Right cardiac atrium (tissue), 5 donors: ENCODE measurements around the gene SLC40A1. TPM values are rescaled to one million over a fixed set of nuclear protein-coding genes. Genes with fewer than 3 reads are reported as not detected.

Experiments
- ATAC-seq, 2 donors: fragments of 200-7000 bp; cut with Tn5 transposase; one replicate each; pipeline versions ENCODE4 v1.8.0 to v1.9.1; 2020; ENCODE audit warnings: moderate library complexity in 2 of 2, mild to moderate bottlenecking in 1 of 2
- DNase-seq, 3 donors: peaks; one replicate each; pipeline ENCODE4 v3.0.0-alpha.2; 2020
- H3K27ac ChIP-seq: one replicate; pipeline ENCODE4 v1.5.1; 2013; ENCODE audit warnings: mild to moderate bottlenecking, low read length, control low read depth, moderate library complexity
- H3K27me3 ChIP-seq: one replicate; pipeline ENCODE4 v1.6.1; 2013; ENCODE audit not compliant: control insufficient read depth, insufficient read depth
- H3K4me1 ChIP-seq: one replicate; pipeline ENCODE4 v1.6.1; 2013; ENCODE audit warnings: low read length; ENCODE audit not compliant: control insufficient read depth, insufficient read depth
- H3K4me3 ChIP-seq: one replicate; pipeline ENCODE4 v1.5.1; 2013; ENCODE audit warnings: low read length, control low read depth
- H3K9me3 ChIP-seq: one replicate; pipeline ENCODE4 v1.6.1; 2013; ENCODE audit warnings: low read length; ENCODE audit not compliant: control insufficient read depth
- WGBS: extraction: QIAGEN DNeasy Blood & Tissue Kit; methylation state at CpG from one replicate; pipeline ENCODE4 v1.1.7; 2013; 5-methylcytosine and 5-hydroxymethylcytosine counted together
- intact Hi-C, 4 donors: fragments of 100-400 bp; cut with DNase I; formaldehyde crosslinking; loops; one replicate each; pipeline versions ENCODE4 v1.11.0 to v1.14.0; 2022 to 2023
- polyA plus RNA-seq: library from polyadenylated mRNA; stranded (reverse); fragments of 200-250 nt; gene quantifications from one replicate; pipeline ENCODE4 v1.2.3, GENCODE V29; 2013
- total RNA-seq, 4 donors: library from RNA; stranded (reverse); fragmentation: NEBNext Ultra II Directional; extraction: Animal tissue kit (Norgen Biotek cat#: 25700); gene quantifications; one replicate each; pipeline ENCODE4 v1.2.1, GENCODE V29; 2021
- donor health status: healthy with polysubstance abuse.
- donor health status: DM: no; HTN: yes; CAD: no.
- donor health status: DM: no; HTN: no; CAD: no.
- donor health status: DM: no; HTN: yes; CAD: no; lungs with severe emphysema.
- donor health status: DM: yes; HTN: yes; CAD: no.

SLC40A1 gene
- total and polyA plus RNA-seq, 5 donors, result 32.2 to 86.9 (median 65.7) TPM

GRCh38 chr2:189599245-189599644 is 18.7 kb upstream of the SLC40A1 start:
- Histone ChIP-seq H3K27me3 (no peaks in the 10 kb centered on the region), H3K27ac (no peak overlapping the region), H3K9me3 (no peaks in the 10 kb centered on the region), H3K4me3 (no peak overlapping the region), H3K4me1 (no peaks in the 10 kb centered on the region)
- DNase-seq, result no peak
- intact Hi-C loops, result no loop called here
- no peak for ATAC-seq
- WGBS, result 17% methylated on average over 1 of the region's 1 CpG

- intact Hi-C loops, result no loop called here
- H3K9me3 ChIP-seq, result no peaks in the 10 kb centered on the region
- DNase-seq (no peak), ATAC-seq (peak in 1 of 2 donors; percentile 52)
- WGBS, result 69% methylated on average over 3 of the region's 3 CpGs
- H3K27me3 ChIP-seq, result no peaks in the 10 kb centered on the region
- H3K27ac ChIP-seq, result no peak overlapping the region
- H3K4me1 ChIP-seq, result no peaks in the 10 kb centered on the region
- H3K4me3 ChIP-seq, result no peak overlapping the region
These were observed 14.8 kb upstream of the SLC40A1 start for GRCh38 chr2:189595417-189595816.

GRCh38 chr2:189594305-189594704 is 13.7 kb upstream of the SLC40A1 start:
- Histone ChIP-seq H3K27me3 (no peaks in the 10 kb centered on the region), H3K4me3 (no peak overlapping the region), H3K27ac (no peak overlapping the region), H3K4me1 (no peaks in the 10 kb centered on the region), H3K9me3 (no peaks in the 10 kb centered on the region)
- DNase-seq (no peak), ATAC-seq (no peak)
- 96% methylated on average over 2 of the region's 2 CpGs for WGBS
- intact Hi-C loops, result no loop called here

- ATAC-seq (no peak), DNase-seq (no peak)
- intact Hi-C loops, result no loop called here
- Histone ChIP-seq H3K27me3 (no peaks in the 10 kb centered on the region), H3K4me1 (no peaks in the 10 kb centered on the region), H3K27ac (no peak overlapping the region), H3K9me3 (no peaks in the 10 kb centered on the region), H3K4me3 (no peak overlapping the region)
- 98% methylated on average over 3 of the region's 3 CpGs for WGBS
These were observed 12.5 kb upstream of the SLC40A1 start for GRCh38 chr2:189593115-189593514.

- ATAC-seq (no peak), DNase-seq (no peak)
- Histone ChIP-seq H3K27ac (no peak overlapping the region), H3K27me3 (no peaks in the 10 kb centered on the region), H3K4me1 (no peaks in the 10 kb centered on the region), H3K4me3 (no peak overlapping the region), H3K9me3 (no peaks in the 10 kb centered on the region)
- 19% methylated on average over 1 of the region's 1 CpG for WGBS
- intact Hi-C loops, result no loop called here
These were observed 11.9 kb upstream of the SLC40A1 start for GRCh38 chr2:189592353-189592984.

- Histone ChIP-seq H3K27me3 (no peaks in the 10 kb centered on the region), H3K9me3 (no peaks in the 10 kb centered on the region), H3K4me1 (no peaks in the 10 kb centered on the region), H3K27ac (no peak overlapping the region), H3K4me3 (no peak overlapping the region)
- WGBS, result 86% methylated on average over 4 of the region's 4 CpGs
- ATAC-seq, result no peak
- intact Hi-C loops, result no loop called here
- DNase-seq, result no peak
These were observed 7.2 kb upstream of the SLC40A1 start for GRCh38 chr2:189587780-189588179.

GRCh38 chr2:189585226-189585756 is 4.7 kb upstream of the SLC40A1 start:
- Histone ChIP-seq H3K9me3 (no peaks in the 10 kb centered on the region), H3K4me3 (no peak overlapping the region), H3K27ac (no peak overlapping the region), H3K27me3 (no peaks in the 10 kb centered on the region), H3K4me1 (no peaks in the 10 kb centered on the region)
- ATAC-seq, result no peak
- 76% methylated on average over 4 of the region's 4 CpGs for WGBS
- DNase-seq, result no peak
- intact Hi-C loops, result no loop called here

GRCh38 chr2:189584686-189585085 is 4.1 kb upstream of the SLC40A1 start:
- no peak overlapping the region for H3K4me3 ChIP-seq
- no peak for ATAC-seq
- no peaks in the 10 kb centered on the region for H3K9me3 ChIP-seq
- no peak overlapping the region for H3K27ac ChIP-seq
- DNase-seq, result no peak
- no peaks in the 10 kb centered on the region for H3K4me1 ChIP-seq
- intact Hi-C loops, result no loop called here
- H3K27me3 ChIP-seq, result no peaks in the 10 kb centered on the region

- DNase-seq, result no peak
- H3K4me3 ChIP-seq, result no peak overlapping the region
- H3K9me3 ChIP-seq, result no peaks in the 10 kb centered on the region
- intact Hi-C loops, result no loop called here
- no peak overlapping the region for H3K27ac ChIP-seq
- WGBS, result 84% methylated on average over 5 of the region's 5 CpGs
- no peaks in the 10 kb centered on the region for H3K4me1 ChIP-seq
- H3K27me3 ChIP-seq, result no peaks in the 10 kb centered on the region
- no peak for ATAC-seq
These were observed 2.9 kb upstream of the SLC40A1 start for GRCh38 chr2:189583227-189584198.

- DNase-seq (no peak), ATAC-seq (no peak)
- Histone ChIP-seq H3K9me3 (no peaks in the 10 kb centered on the region), H3K4me1 (no peaks in the 10 kb centered on the region), H3K4me3 (no peak overlapping the region), H3K27me3 (no peaks in the 10 kb centered on the region), H3K27ac (no peak overlapping the region)
- intact Hi-C loops, result no loop called here
- 93% methylated on average over 2 of the region's 2 CpGs for WGBS
These were observed 2.2 kb upstream of the SLC40A1 start for GRCh38 chr2:189582809-189583192.

GRCh38 chr2:189582140-189582808 is 1.7 kb upstream of the SLC40A1 start:
- Histone ChIP-seq H3K9me3 (no peaks in the 10 kb centered on the region), H3K27ac (peak overlapping the region; percentile 99), H3K4me3 (no peak overlapping the region), H3K27me3 (no peaks in the 10 kb centered on the region), H3K4me1 (peaks cover under 1% of the 10 kb centered on the region)
- intact Hi-C loops, result no loop called here
- WGBS, result 84% methylated on average over 6 of the region's 6 CpGs
- ATAC-seq, result no peak
- no peak for DNase-seq
